DND-41 (cell line): Measurements from ENCODE around the gene OR1F1.
"Not testable (repeated sequence)": the region's sequence is repeated elsewhere in the genome, so short reads cannot be mapped to it uniquely, and the experiment has no call there.

Experiments
- EZH2 ChIP-seq: IDR thresholded peaks from 3 replicates; pipeline ENCODE4 v1.6.1; 2012; ENCODE audit warnings: borderline replicate concordance, low read depth, mild to moderate bottlenecking, moderate library complexity, low read length, inconsistent platforms; ENCODE audit not compliant: severe bottlenecking
- TF ChIP-seq, protein P1 (sequence below): IDR thresholded peaks from 2 replicates; pipeline ENCODE4 v1.5.1; 2012; ENCODE audit warnings: borderline replicate concordance, low read length, moderate library complexity, mild to moderate bottlenecking; ENCODE audit not compliant: poor library complexity, severe bottlenecking; ENCODE audit errors: extremely low read depth

DNA sequence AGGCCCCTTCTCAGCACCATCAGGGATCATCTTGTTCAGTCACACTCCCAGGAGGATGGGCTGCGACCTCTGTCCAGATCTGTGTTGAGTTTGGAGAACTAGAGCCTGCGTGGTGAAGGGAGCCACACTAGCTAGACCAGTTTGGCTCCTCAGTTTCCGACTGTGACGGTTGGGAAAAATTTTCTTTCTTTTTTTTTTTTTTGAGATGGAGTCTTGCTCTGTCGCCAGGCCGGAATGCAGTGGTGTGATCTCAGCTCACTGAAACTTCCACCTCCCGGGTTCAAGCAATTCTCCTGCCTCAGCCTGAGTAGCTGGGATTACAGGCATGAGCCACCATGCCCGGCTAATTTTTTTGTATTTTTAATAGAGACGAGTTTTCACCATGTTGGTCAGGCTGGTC is 48.4 kb upstream of the OR1F1 start:
- TF ChIP-seq, protein P1, sequence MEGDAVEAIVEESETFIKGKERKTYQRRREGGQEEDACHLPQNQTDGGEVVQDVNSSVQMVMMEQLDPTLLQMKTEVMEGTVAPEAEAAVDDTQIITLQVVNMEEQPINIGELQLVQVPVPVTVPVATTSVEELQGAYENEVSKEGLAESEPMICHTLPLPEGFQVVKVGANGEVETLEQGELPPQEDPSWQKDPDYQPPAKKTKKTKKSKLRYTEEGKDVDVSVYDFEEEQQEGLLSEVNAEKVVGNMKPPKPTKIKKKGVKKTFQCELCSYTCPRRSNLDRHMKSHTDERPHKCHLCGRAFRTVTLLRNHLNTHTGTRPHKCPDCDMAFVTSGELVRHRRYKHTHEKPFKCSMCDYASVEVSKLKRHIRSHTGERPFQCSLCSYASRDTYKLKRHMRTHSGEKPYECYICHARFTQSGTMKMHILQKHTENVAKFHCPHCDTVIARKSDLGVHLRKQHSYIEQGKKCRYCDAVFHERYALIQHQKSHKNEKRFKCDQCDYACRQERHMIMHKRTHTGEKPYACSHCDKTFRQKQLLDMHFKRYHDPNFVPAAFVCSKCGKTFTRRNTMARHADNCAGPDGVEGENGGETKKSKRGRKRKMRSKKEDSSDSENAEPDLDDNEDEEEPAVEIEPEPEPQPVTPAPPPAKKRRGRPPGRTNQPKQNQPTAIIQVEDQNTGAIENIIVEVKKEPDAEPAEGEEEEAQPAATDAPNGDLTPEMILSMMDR = not testable (repeated sequence)
- not testable (repeated sequence) for TF ChIP-seq EZH2
